Measurements from ENCODE around the gene ASCL1. TPM values are rescaled to one million over a fixed set of nuclear protein-coding genes. Genes with fewer than 3 reads are reported as not detected.

Gene ASCL1
- total RNA-seq, 4 donors from 2014 or later: not detected

GRCh38 chr12:102953221-102953620 lies 4.3 kb upstream of the ASCL1 start:
- H3K9me3 ChIP-seq: no peaks in the 10 kb centered on the region
- DNase-seq: no peak
- no peaks in the 10 kb centered on the region for H3K36me3 ChIP-seq
- TF ChIP-seq POLR2A (IDR thresholded peaks at IDR 0.05) (no peak), CTCF (IDR thresholded peaks at IDR 0.05) (no peak)
- H3K27me3 ChIP-seq: peaks cover 0 to 39% of the 10 kb centered on the region in 2 donors
- no peak overlapping the region for H3K27ac ChIP-seq
- no peak overlapping the region for H3K4me3 ChIP-seq
- H3K4me1 ChIP-seq: peaks cover 0 to 19% (median 1%) of the 10 kb centered on the region in 4 donors

GRCh38 chr12:102954134-102954533 lies 3.3 kb upstream of the ASCL1 start:
- DNase-seq: no peak
- Histone ChIP-seq H3K4me1 (peaks cover 0 to 27% (median 4%) of the 10 kb centered on the region in 4 donors), H3K27ac (no peak overlapping the region), H3K4me3 (no peak overlapping the region), H3K9me3 (no peaks in the 10 kb centered on the region), H3K36me3 (no peaks in the 10 kb centered on the region), H3K27me3 (peaks cover 0 to 45% of the 10 kb centered on the region in 2 donors)
- TF ChIP-seq CTCF (IDR thresholded peaks at IDR 0.05): no peak
- no peak for TF ChIP-seq POLR2A (IDR thresholded peaks at IDR 0.05)

GRCh38 chr12:102955926-102956737 lies 1.3 kb upstream of the ASCL1 start:
- H3K4me3 ChIP-seq: no peak overlapping the region
- TF ChIP-seq POLR2A (IDR thresholded peaks at IDR 0.05) (no peak), CTCF (IDR thresholded peaks at IDR 0.05) (no peak)
- no peaks in the 10 kb centered on the region for H3K9me3 ChIP-seq
- peaks cover 0 to 27% (median 4%) of the 10 kb centered on the region in 4 donors for H3K4me1 ChIP-seq
- H3K27me3 ChIP-seq: peaks cover 0 to 45% of the 10 kb centered on the region in 2 donors
- no peaks in the 10 kb centered on the region for H3K36me3 ChIP-seq
- DNase-seq: no peak
- H3K27ac ChIP-seq: no peak overlapping the region

DNA sequence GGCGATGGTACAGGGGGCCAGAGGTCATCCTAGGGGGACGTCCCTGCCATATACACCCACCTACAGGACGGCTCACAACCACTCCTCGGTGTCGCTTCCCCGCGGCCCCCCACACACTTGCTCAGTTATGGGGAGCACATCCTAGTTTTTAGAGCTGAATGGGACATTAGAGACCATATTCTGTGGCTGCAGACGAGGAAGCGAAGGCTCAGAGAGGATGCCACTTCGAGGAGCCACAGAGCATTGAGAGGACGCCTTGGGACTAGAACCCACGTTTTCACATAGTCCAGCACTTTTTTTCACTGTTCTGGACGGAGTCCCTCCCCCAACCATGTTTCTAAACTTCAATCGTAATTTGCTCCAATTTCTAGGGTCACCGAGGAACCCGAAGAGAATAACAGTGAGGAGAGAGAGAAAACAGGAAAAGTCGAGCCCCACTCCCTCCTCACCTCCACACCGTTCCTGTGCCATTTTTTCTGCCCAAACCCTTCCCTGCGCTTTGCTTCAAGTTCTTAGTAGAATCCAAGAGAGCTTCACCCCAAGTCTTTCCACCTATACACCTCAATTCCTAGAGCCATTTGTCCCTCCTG lies 641 bp upstream of the ASCL1 start:
- H3K4me3 ChIP-seq: no peak overlapping the region

More for the DNA sequence above, 641 bp upstream of the ASCL1 start:
- DNase-seq: no peak
- Histone ChIP-seq H3K36me3 (no peaks in the 10 kb centered on the region), H3K27ac (no peak overlapping the region), H3K27me3 (peaks cover 0 to 50% of the 10 kb centered on the region in 2 donors), H3K4me1 (peaks cover 0 to 27% (median 4%) of the 10 kb centered on the region in 4 donors), H3K9me3 (no peaks in the 10 kb centered on the region)
- TF ChIP-seq CTCF (IDR thresholded peaks at IDR 0.05): no peak
- TF ChIP-seq POLR2A (IDR thresholded peaks at IDR 0.05): no peak

Measured in Peyer's patch (tissue), 4 donors.